Left kidney (tissue), 2 donors: ENCODE results near the gene ITPR1. TPM values are rescaled to one million over a fixed set of nuclear protein-coding genes. Genes with fewer than 3 reads are reported as not detected.

Experiments
- DNase-seq: peaks from one replicate; pipeline ENCODE4 v3.0.0-alpha.2; 2013
- polyA plus RNA-seq: library from polyadenylated mRNA; unstranded; fragments of 120-200 nt; gene quantifications from one replicate; pipeline ENCODE4 v1.2.1, GENCODE V29; 2013; ENCODE audit not compliant: insufficient read length

The ITPR1 gene
- polyA plus RNA-seq, 1 donor: 68.2 TPM

- peak; percentile 75 for DNase-seq
These were observed 15.2 kb downstream of the ITPR1 start for GRCh38 chr3:4508048-4508981.

GRCh38 chr3:4509043-4509442 is 15.9 kb downstream of the ITPR1 start:
- no peak for DNase-seq

GRCh38 chr3:4509983-4510755 is 17.0 kb downstream of the ITPR1 start:
- no peak for DNase-seq

- DNase-seq: no peak
These were observed 18.5 kb downstream of the ITPR1 start for GRCh38 chr3:4511491-4512262.

- peak; percentile 79 for DNase-seq
These were observed 19.9 kb downstream of the ITPR1 start for GRCh38 chr3:4512895-4513616.

- no peak for DNase-seq
These were observed 21.2 kb downstream of the ITPR1 start for GRCh38 chr3:4514321-4514720.

- DNase-seq: no peak
These were observed 21.8 kb downstream of the ITPR1 start for GRCh38 chr3:4514916-4515315.

GRCh38 chr3:4515916-4516579 is 22.9 kb downstream of the ITPR1 start:
- DNase-seq: no peak

GRCh38 chr3:4517093-4517492 is 23.9 kb downstream of the ITPR1 start:
- no peak for DNase-seq

GRCh38 chr3:4517643-4518311 is 24.6 kb downstream of the ITPR1 start:
- no peak for DNase-seq

GRCh38 chr3:4520033-4520816 is 27.1 kb downstream of the ITPR1 start:
- DNase-seq: no peak

- DNase-seq: no peak
These were observed 29.8 kb downstream of the ITPR1 start for GRCh38 chr3:4522947-4523346.

GRCh38 chr3:4523710-4524698 is 30.9 kb downstream of the ITPR1 start:
- DNase-seq: no peak

GRCh38 chr3:4525560-4526223 is 32.5 kb downstream of the ITPR1 start:
- no peak for DNase-seq

- no peak for DNase-seq
These were observed 35.2 kb downstream of the ITPR1 start for GRCh38 chr3:4528320-4528719.

GRCh38 chr3:4528819-4529600 is 35.9 kb downstream of the ITPR1 start:
- DNase-seq: no peak
